ENCODE data around the gene ZKSCAN8.

Gene ZKSCAN8

GRCh38 chr6:28140616-28141015 lies 1.1 kb upstream of the ZKSCAN8 start:
- DNase-seq, result no peak

GRCh38 chr6:28142446-28142845 lies 763 bp downstream of the ZKSCAN8 start:
- DNase-seq, result no peak

GRCh38 chr6:28145231-28145630 lies 3.5 kb downstream of the ZKSCAN8 start:
- DNase-seq, result no peak

- DNase-seq, result no peak
These were observed 10.8 kb downstream of the ZKSCAN8 start for GRCh38 chr6:28152531-28152930.

GRCh38 chr6:28153546-28153945 lies 11.9 kb downstream of the ZKSCAN8 start:
- no peak for DNase-seq

GRCh38 chr6:28154357-28154756 lies 12.7 kb downstream of the ZKSCAN8 start:
- DNase-seq, result no peak

- DNase-seq, result no peak
These were observed 16.6 kb downstream of the ZKSCAN8 start for GRCh38 chr6:28158318-28158717.

GRCh38 chr6:28159029-28159607 lies 17.4 kb downstream of the ZKSCAN8 start:
- DNase-seq, result no peak

- DNase-seq, result no peak
These were observed 18.6 kb downstream of the ZKSCAN8 start for GRCh38 chr6:28160233-28160632.

- peak; percentile 88 for DNase-seq
These were observed 19.9 kb downstream of the ZKSCAN8 start for GRCh38 chr6:28161410-28162079.

- DNase-seq, result no peak
These were observed 23.9 kb downstream of the ZKSCAN8 start for GRCh38 chr6:28165563-28165962.

GRCh38 chr6:28167068-28167467 lies 25.4 kb downstream of the ZKSCAN8 start:
- no peak for DNase-seq

- no peak for DNase-seq
These were observed 26.2 kb downstream of the ZKSCAN8 start for GRCh38 chr6:28167926-28168325.

GRCh38 chr6:28171271-28171670 lies 29.6 kb downstream of the ZKSCAN8 start:
- DNase-seq, result no peak

GRCh38 chr6:28172006-28172405 lies 30.3 kb downstream of the ZKSCAN8 start:
- no peak for DNase-seq

GRCh38 chr6:28176373-28176772 lies 34.7 kb downstream of the ZKSCAN8 start:
- no peak for DNase-seq

GRCh38 chr6:28182255-28182654 lies 40.6 kb downstream of the ZKSCAN8 start:
- no peak for DNase-seq

- DNase-seq, result no peak
These were observed 46.7 kb downstream of the ZKSCAN8 start for GRCh38 chr6:28188111-28188979.

- no peak for DNase-seq
These were observed 58.3 kb downstream of the ZKSCAN8 start for GRCh38 chr6:28200020-28200419.

- no peak for DNase-seq
These were observed 61.5 kb downstream of the ZKSCAN8 start for GRCh38 chr6:28203201-28203600.

- no peak for DNase-seq
These were observed 64.2 kb downstream of the ZKSCAN8 start for GRCh38 chr6:28205879-28206278.

- no peak for DNase-seq
These were observed 64.8 kb downstream of the ZKSCAN8 start for GRCh38 chr6:28206527-28206926.

GRCh38 chr6:28206928-28207509 lies 65.3 kb downstream of the ZKSCAN8 start:
- DNase-seq, result no peak

All from activated T-cell treated with anti-CD3 and anti-CD28 coated beads, Interleukin-2, amount 50 U/mL, for 1 hour (primary cell).